Caco-2 (cell line): Measurements from ENCODE around the gene LRP1B. TPM values are rescaled to one million over a fixed set of nuclear protein-coding genes. Genes with fewer than 3 reads are reported as not detected.

ENCODE experiments used
- BruUV-seq: library from RNA; stranded (reverse); fragments of 400-500 nt; replicated peaks from 2 replicates; lab custom pipeline; 2021; lab: Mats Ljungman, UMichigan
- CTCF ChIA-PET: fragments of 300-600 bp; sonication (Branson Sonifier 250); formaldehyde crosslinking; loops from one replicate; lab custom pipeline; 2022; ENCODE audit warnings: antibody characterized with exemption; lab: Charles Lee
- POLR2A ChIA-PET: fragments of 300-600 bp; sonication (Branson Sonifier 250); formaldehyde crosslinking; loops from one replicate; lab custom pipeline; 2022; ENCODE audit warnings: antibody characterized with exemption; lab: Charles Lee
- DNase-seq, 2 experiments: peaks; one replicate each; pipeline versions ENCODE4 v3.0.0 to v3.0.0-alpha.2; 2020 to 2022
- H3K27me3 ChIP-seq: replicated peaks from 2 replicates; pipeline ENCODE4 v1.6.0; 2011; ENCODE audit warnings: low read length; ENCODE audit not compliant: control insufficient read depth, insufficient read depth
- H3K36me3 ChIP-seq: 2 replicates; pipeline ENCODE4 v1.5.1; 2011; ENCODE audit warnings: low read length; ENCODE audit not compliant: control insufficient read depth, insufficient read depth
- H3K4me1 ChIP-seq: fragments of 250-450 bp; sonication (Bioruptor Pico); 2 replicates; pipeline ENCODE4 v1.5.1; 2020; ENCODE audit warnings: mild to moderate bottlenecking
- H3K4me3 ChIP-seq: 2 replicates; pipeline ENCODE4 v1.5.1; 2011; ENCODE audit warnings: low read depth, mild to moderate bottlenecking, control low read depth, low read length
- H3K9me3 ChIP-seq: fragments of 250-450 bp; sonication (Bioruptor Pico); 2 replicates; pipeline ENCODE4 v1.5.1; 2020; ENCODE audit warnings: mild to moderate bottlenecking, moderate library complexity
- H3K27ac Mint-ChIP-seq: one replicate; pipeline ENCODE4 v1.8.0; 2022; ENCODE audit warnings: mixed read lengths; ENCODE audit not compliant: unreplicated experiment
- H3K27me3 Mint-ChIP-seq: one replicate; pipeline ENCODE4 v1.8.0; 2022; ENCODE audit warnings: mixed read lengths; ENCODE audit not compliant: insufficient read depth, unreplicated experiment
- H3K36me3 Mint-ChIP-seq: one replicate; pipeline ENCODE4 v1.8.0; 2022; ENCODE audit warnings: mild to moderate bottlenecking, mixed read lengths; ENCODE audit not compliant: insufficient read depth, unreplicated experiment
- H3K4me1 Mint-ChIP-seq: one replicate; pipeline ENCODE4 v1.8.0; 2022; ENCODE audit warnings: low read depth, mixed read lengths; ENCODE audit not compliant: unreplicated experiment
- H3K4me3 Mint-ChIP-seq: one replicate; pipeline ENCODE4 v1.8.0; 2022; ENCODE audit warnings: mild to moderate bottlenecking, moderate library complexity, mixed read lengths; ENCODE audit not compliant: unreplicated experiment
- H3K9me3 Mint-ChIP-seq: one replicate; pipeline ENCODE4 v1.8.0; 2022; ENCODE audit warnings: mixed read lengths; ENCODE audit not compliant: unreplicated experiment
- CTCF ChIP-seq, 2 experiments: fragments of 200-600 bp in 1 of 2; IDR thresholded peaks; 1 replicate in 1 of 2; 2 replicates in 1 of 2; pipeline versions ENCODE4 v1.5.1 to v1.8.0; 2011 to 2022; ENCODE audit warnings: antibody characterized with exemption in 1 of 2, control low read depth in 1 of 2, inconsistent platforms in 1 of 2, low read depth in 1 of 2, low read length in 1 of 2, mild to moderate bottlenecking in 1 of 2, moderate library complexity in 1 of 2; ENCODE audit not compliant: insufficient read depth in 1 of 2, severe bottlenecking in 1 of 2, unreplicated experiment in 1 of 2
- intact Hi-C: fragments of 100-400 bp; cut with micrococcal nuclease; formaldehyde crosslinking; loops from one replicate; pipeline ENCODE4 v1.10.0; 2022; ENCODE audit not compliant: unreplicated experiment
- total RNA-seq: library from RNA; stranded (reverse); gene quantifications from 2 replicates; pipeline ENCODE4 v1.2.3, GENCODE V29; 2022

LRP1B gene
- total RNA-seq, 1 experiment from 2014 or later: not detected

DNA sequence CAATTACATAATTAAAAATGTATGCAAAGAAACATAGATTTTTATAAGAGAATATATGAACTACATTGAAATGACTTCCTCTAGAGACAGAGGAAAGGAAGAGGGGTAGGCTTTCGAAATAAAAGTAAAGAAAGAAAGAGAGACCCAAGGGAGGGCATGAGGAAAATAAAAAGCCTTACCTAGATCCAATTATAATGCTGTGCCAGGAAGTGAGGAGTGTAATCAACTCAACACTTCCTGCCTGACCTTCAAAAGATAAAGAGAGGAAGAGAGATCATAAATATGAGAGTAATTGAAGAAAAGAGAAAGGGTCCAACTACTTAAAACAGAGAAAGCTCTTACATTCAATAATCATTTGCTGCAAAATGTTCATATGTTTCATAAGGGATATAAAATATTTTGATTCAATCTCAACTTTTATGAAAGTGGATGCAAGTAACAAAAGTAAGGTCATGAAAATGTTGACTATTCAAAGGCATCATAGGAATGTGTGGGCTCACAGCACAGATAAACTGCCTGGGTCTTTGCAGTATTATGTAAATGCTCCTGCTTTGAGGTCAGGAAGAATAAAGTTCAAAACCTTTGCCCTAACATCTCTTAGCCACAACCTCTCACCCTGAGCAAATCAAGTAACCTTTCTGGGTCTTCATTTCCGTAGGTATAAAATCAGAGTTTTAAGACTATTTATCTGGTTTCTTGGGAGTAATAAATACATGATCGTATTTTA, 1237.7 kb downstream of the LRP1B start:
- no TSS peak for BruUV-seq
- Mint-ChIP-seq H3K27me3 (no peaks in the 10 kb centered on the region), H3K36me3 (no peaks in the 10 kb centered on the region), H3K9me3 (no peaks in the 10 kb centered on the region), H3K4me3 (no peak overlapping the region), H3K4me1 (peaks cover 7% of the 10 kb centered on the region), H3K27ac (no peak overlapping the region)
- POLR2A ChIA-PET: no interaction called here
- TF ChIP-seq CTCF (IDR thresholded peaks at IDR 0.05; ENCODE audit: insufficient read depth in 1 of 2, low read depth in 1 of 2, low read length in 1 of 2, severe bottlenecking in 1 of 2, unreplicated experiment in 1 of 2): no peak
- intact Hi-C loops: no loop called here
- CTCF ChIA-PET: no interaction called here
- Histone ChIP-seq H3K9me3 (no peaks in the 10 kb centered on the region), H3K4me1 (peaks cover 6% of the 10 kb centered on the region; the same call in 1 of the 2 replicates), H3K27me3 (no peaks in the 10 kb centered on the region), H3K4me3 (no peak overlapping the region), H3K36me3 (no peaks in the 10 kb centered on the region)
- DNase-seq: no peak

DNA sequence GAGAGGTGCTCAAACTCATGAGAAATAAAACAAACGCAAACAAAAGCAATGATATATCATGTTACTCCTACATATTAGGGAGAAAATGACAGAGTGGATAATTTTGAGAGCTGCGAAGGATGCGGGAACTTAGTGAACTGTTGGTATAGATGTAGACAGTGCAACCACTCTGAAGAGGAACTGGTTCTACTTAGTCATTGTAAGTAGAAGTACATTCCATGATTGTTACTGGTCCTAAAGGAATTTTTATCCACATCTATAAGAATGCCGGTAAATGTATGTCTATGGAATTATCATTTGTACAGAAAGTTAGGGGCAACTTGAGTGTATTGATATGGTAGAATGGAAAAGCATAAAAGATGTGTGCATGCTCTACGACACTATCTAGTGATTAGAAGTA, 1238.4 kb downstream of the LRP1B start:
- no peaks in the 10 kb centered on the region for H3K9me3 Mint-ChIP-seq
- Histone ChIP-seq H3K4me3 (no peak overlapping the region), H3K27me3 (no peaks in the 10 kb centered on the region), H3K4me1 (peaks cover 6% of the 10 kb centered on the region; the same call in 1 of the 2 replicates), H3K36me3 (no peaks in the 10 kb centered on the region), H3K9me3 (no peaks in the 10 kb centered on the region)
- peaks cover 7% of the 10 kb centered on the region for H3K4me1 Mint-ChIP-seq
- H3K4me3 Mint-ChIP-seq: no peak overlapping the region
- BruUV-seq: no TSS peak
- no peak for TF ChIP-seq CTCF (IDR thresholded peaks at IDR 0.05; ENCODE audit: insufficient read depth in 1 of 2, low read depth in 1 of 2, low read length in 1 of 2, severe bottlenecking in 1 of 2, unreplicated experiment in 1 of 2)
- intact Hi-C loops: no loop called here
- no peak for DNase-seq
- H3K27me3 Mint-ChIP-seq: no peaks in the 10 kb centered on the region
- no peaks in the 10 kb centered on the region for H3K36me3 Mint-ChIP-seq
- ChIA-PET CTCF (no interaction called here), POLR2A (no interaction called here)
- no peak overlapping the region for H3K27ac Mint-ChIP-seq

- H3K4me1 Mint-ChIP-seq: peaks cover 7% of the 10 kb centered on the region
- Histone ChIP-seq H3K36me3 (no peaks in the 10 kb centered on the region), H3K9me3 (no peaks in the 10 kb centered on the region), H3K27me3 (no peaks in the 10 kb centered on the region), H3K4me3 (no peak overlapping the region), H3K4me1 (peaks cover 6% of the 10 kb centered on the region; the same call in 1 of the 2 replicates)
- no peak overlapping the region for H3K27ac Mint-ChIP-seq
- TF ChIP-seq CTCF (IDR thresholded peaks at IDR 0.05; ENCODE audit: insufficient read depth in 1 of 2, low read depth in 1 of 2, low read length in 1 of 2, severe bottlenecking in 1 of 2, unreplicated experiment in 1 of 2): peak in 1 of 2 experiments; percentile 38
- BruUV-seq: no TSS peak
- ChIA-PET POLR2A (no interaction called here), CTCF (no interaction called here)
- intact Hi-C loops: no loop called here
- no peak overlapping the region for H3K4me3 Mint-ChIP-seq
- no peaks in the 10 kb centered on the region for H3K36me3 Mint-ChIP-seq
- no peaks in the 10 kb centered on the region for H3K27me3 Mint-ChIP-seq
- DNase-seq: no peak
- H3K9me3 Mint-ChIP-seq: no peaks in the 10 kb centered on the region
Measured at GRCh38 chr2:140891614-140892212, 1239.1 kb downstream of the LRP1B start.
